ENCODE data around the gene OOSP4A.

DNA sequence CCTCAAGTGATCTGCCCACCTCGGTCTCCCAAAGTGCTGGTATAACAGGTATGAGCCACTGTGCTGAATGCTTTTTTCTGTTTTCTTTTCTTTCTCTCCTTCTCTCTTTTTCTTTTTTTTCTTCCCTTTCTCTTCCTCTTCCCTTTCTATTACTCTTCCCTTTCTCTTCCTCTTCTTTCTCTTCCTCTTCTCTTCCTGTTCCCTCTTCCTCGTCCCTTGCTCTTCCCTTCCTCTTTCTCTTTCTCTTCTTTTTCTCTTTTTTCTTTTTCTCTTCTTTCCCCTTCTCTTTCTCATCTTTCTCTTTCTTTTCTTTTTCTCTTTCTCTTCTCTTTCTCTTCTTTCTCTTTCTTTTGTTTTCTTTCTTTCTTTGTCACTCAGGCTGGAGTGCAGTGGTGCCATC lies 24.4 kb upstream of the OOSP4A start:
- TF ChIP-seq POLR2A (IDR thresholded peaks at IDR 0.05; ENCODE audit: insufficient read depth in 1 of 2, low read depth in 2 of 2, low read length in 2 of 2) (no peak), MYC (CRISPR knock-in tag; IDR thresholded peaks at IDR 0.05; ENCODE audit: borderline replicate concordance) (no peak), POLR2AphosphoS5 (IDR thresholded peaks at IDR 0.05; ENCODE audit: low read depth, low read length) (no peak), JUNB (CRISPR knock-in tag; IDR thresholded peaks at IDR 0.05; ENCODE audit: borderline replicate concordance) (no peak)
